ENCODE data around the gene OPN3. TPM values are rescaled to one million over a fixed set of nuclear protein-coding genes. Genes with fewer than 3 reads are reported as not detected.

OPN3 gene
- total and polyA plus RNA-seq, 2 donors (not counting 1 experiment from before 2014, with no cell fraction given) = 21.0 to 29.6 TPM

GRCh38 chr1:241569848-241570247, 70.3 kb downstream of the OPN3 start:
- ChIA-PET POLR2A (no interaction called here), CTCF (interaction anchor here (1.0 to 1.1 kb wide), 2 partner anchors 10 to 42 kb away, joined by 3 to 4 read pairs; no protein-coding TSS in a partner anchor)
- H3K9ac ChIP-seq (ENCODE audit: low read length) = no peak overlapping the region
- no peak overlapping the region for H3K4me2 ChIP-seq (replicated peaks; ENCODE audit: low read depth, low read length, poor library complexity, severe bottlenecking)
- no peak for DNase-seq
- WGBS (ENCODE audit: insufficient coverage) = no CpG with 5 or more reads among the region's 2 CpGs
- Mint-ChIP-seq H3K27me3 (no peaks in the 10 kb centered on the region), H3K4me1 (peaks cover 15% of the 10 kb centered on the region), H3K4me3 (no peak overlapping the region), H3K27ac (peak overlapping the region; percentile 27), H3K9me3 (ENCODE audit: insufficient read depth) (no peaks in the 10 kb centered on the region)
- H4K20me1 ChIP-seq (ENCODE audit: control insufficient read depth, insufficient read depth, low read length, poor library complexity, severe bottlenecking) = no peaks in the 10 kb centered on the region
- H3K4me1 ChIP-seq (ENCODE audit: control insufficient read depth in 2 of 2, insufficient read depth in 2 of 2, low read length in 2 of 2) = no peaks in the 10 kb centered on the region
- no peaks in the 10 kb centered on the region for H3K27me3 ChIP-seq (replicated peaks in 1 of 4; ENCODE audit: control extremely low read depth in 1 of 4, control insufficient read depth in 3 of 4, insufficient read depth in 4 of 4, low read length in 3 of 4)
- H3K79me2 ChIP-seq (ENCODE audit: control insufficient read depth, insufficient read depth, low read length) = peaks cover 4% of the 10 kb centered on the region
- no peak for TF ChIP-seq EZH2 (IDR thresholded peaks at IDR 0.05; ENCODE audit: borderline replicate concordance, insufficient read depth, low read depth, low read length, poor library complexity, severe bottlenecking)
- TF ChIP-seq CTCF (IDR thresholded peaks at IDR 0.05) = no peak
- H3K4me3 ChIP-seq (ENCODE audit: control extremely low read depth in 1 of 5, extremely low read depth in 1 of 5, insufficient read depth in 1 of 5, low read depth in 2 of 5, low read length in 4 of 5) = no peak overlapping the region
- peaks cover 0 to 2% (median 0%) of the 10 kb centered on the region in 3 donors for H3K9me3 ChIP-seq (ENCODE audit: control extremely low read depth in 1 of 3, control insufficient read depth in 2 of 3, insufficient read depth in 1 of 3, low read length in 2 of 3)
- H2AFZ ChIP-seq (ENCODE audit: insufficient read depth, low read depth, low read length, poor library complexity, severe bottlenecking) = no peak overlapping the region
- H3K27ac ChIP-seq (ENCODE audit: low read length in 2 of 2) = no peak overlapping the region
- H3K36me3 ChIP-seq (replicated peaks in 1 of 2; ENCODE audit: control extremely low read depth in 1 of 2, control insufficient read depth in 1 of 2, extremely low read depth in 1 of 2, insufficient read depth in 2 of 2, low read length in 1 of 2) = peaks cover 21 to 62% of the 10 kb centered on the region in 2 experiments
- no peak for ATAC-seq (ENCODE audit: low read depth)
- intact Hi-C loops (cut with micrococcal nuclease) = no loop called here

- WGBS (ENCODE audit: insufficient coverage) = 94% methylated on average over 3 of the region's 3 CpGs
- no peak for ATAC-seq (ENCODE audit: low read depth)
- POLR2A ChIA-PET = no interaction called here
- CTCF ChIA-PET = no interaction called here
- H3K9me3 ChIP-seq (ENCODE audit: control extremely low read depth in 1 of 3, control insufficient read depth in 2 of 3, insufficient read depth in 1 of 3, low read length in 2 of 3) = no peaks in the 10 kb centered on the region
- no peaks in the 10 kb centered on the region for H3K4me1 ChIP-seq (ENCODE audit: control insufficient read depth in 2 of 2, insufficient read depth in 2 of 2, low read length in 2 of 2)
- no peaks in the 10 kb centered on the region for H4K20me1 ChIP-seq (ENCODE audit: control insufficient read depth, insufficient read depth, low read length, poor library complexity, severe bottlenecking)
- H2AFZ ChIP-seq (ENCODE audit: insufficient read depth, low read depth, low read length, poor library complexity, severe bottlenecking) = no peak overlapping the region
- intact Hi-C loops (cut with micrococcal nuclease) = no loop called here
- Mint-ChIP-seq H3K9me3 (ENCODE audit: insufficient read depth) (no peaks in the 10 kb centered on the region), H3K27ac (peak overlapping the region; percentile 68), H3K4me3 (no peak overlapping the region), H3K27me3 (no peaks in the 10 kb centered on the region), H3K4me1 (peaks cover 11% of the 10 kb centered on the region)
- no peak overlapping the region for H3K27ac ChIP-seq (ENCODE audit: low read length in 2 of 2)
- no peak overlapping the region for H3K9ac ChIP-seq (ENCODE audit: low read length)
- no peak for TF ChIP-seq CTCF (IDR thresholded peaks at IDR 0.05)
- no peak for TF ChIP-seq EZH2 (IDR thresholded peaks at IDR 0.05; ENCODE audit: borderline replicate concordance, insufficient read depth, low read depth, low read length, poor library complexity, severe bottlenecking)
- H3K79me2 ChIP-seq (ENCODE audit: control insufficient read depth, insufficient read depth, low read length) = peaks cover 7% of the 10 kb centered on the region
- DNase-seq = no peak
- H3K27me3 ChIP-seq (replicated peaks in 1 of 4; ENCODE audit: control extremely low read depth in 1 of 4, control insufficient read depth in 3 of 4, insufficient read depth in 4 of 4, low read length in 3 of 4) = no peaks in the 10 kb centered on the region
- no peak overlapping the region for H3K4me2 ChIP-seq (replicated peaks; ENCODE audit: low read depth, low read length, poor library complexity, severe bottlenecking)
- H3K36me3 ChIP-seq (replicated peaks in 1 of 2; ENCODE audit: control extremely low read depth in 1 of 2, control insufficient read depth in 1 of 2, extremely low read depth in 1 of 2, insufficient read depth in 2 of 2, low read length in 1 of 2) = peaks cover 28 to 80% of the 10 kb centered on the region in 2 experiments
- H3K4me3 ChIP-seq (ENCODE audit: control extremely low read depth in 1 of 5, extremely low read depth in 1 of 5, insufficient read depth in 1 of 5, low read depth in 2 of 5, low read length in 4 of 5) = no peak overlapping the region
Measured at GRCh38 chr1:241560849-241561187, 79.4 kb downstream of the OPN3 start.

All from B cell (primary cell).